Measurements from ENCODE around the gene SUPT6H.
A peak's percentile ranks its signal among the peaks of the same experiment; 100 is the strongest.

SUPT6H gene

DNA sequence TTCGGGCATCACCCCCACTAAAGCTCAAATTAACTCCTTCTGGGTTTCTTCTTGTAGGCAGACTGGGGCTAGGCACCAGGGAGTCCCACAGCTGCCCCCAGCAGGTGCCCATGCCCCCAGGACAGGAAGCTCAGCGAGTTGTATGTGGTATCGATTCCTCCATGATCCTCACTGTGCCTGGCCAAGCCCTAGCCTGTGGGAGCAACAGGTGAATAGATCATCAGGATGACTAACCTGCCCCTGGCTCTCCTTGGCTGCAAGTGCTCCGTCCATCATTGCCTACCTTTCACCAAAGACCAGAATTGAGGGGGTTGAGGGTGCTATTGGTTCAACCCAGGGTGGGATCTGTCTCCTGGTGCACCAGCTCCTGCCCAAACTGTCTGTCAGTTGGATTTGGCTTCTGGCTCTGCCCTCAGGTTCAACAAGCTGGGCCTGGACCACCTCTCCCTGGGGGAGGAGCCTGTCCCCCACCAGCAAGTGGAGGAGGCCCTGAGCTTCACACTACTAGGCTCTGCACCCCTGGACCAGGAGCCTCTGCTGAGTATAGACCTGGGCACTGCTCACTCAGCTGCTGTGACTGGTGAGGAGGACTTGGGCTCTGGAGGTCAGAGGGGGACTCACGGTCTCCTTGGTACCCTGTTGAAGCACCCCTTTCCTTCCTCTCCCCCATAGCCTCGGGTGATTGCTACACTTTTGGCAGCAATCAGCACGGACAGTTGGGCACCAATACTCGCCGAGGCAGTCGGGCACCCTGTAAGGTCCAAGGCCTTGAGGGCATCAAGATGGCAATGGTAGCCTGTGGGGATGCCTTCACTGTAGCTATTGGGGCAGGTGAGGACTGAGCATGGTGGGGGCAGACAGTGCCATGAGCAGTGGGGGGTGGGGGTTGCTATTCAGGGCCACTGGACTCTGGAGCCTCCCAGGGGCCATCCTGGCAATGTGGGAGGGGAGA, 78.7 kb downstream of the SUPT6H start:
- FAIRE-seq: no peak

DNA sequence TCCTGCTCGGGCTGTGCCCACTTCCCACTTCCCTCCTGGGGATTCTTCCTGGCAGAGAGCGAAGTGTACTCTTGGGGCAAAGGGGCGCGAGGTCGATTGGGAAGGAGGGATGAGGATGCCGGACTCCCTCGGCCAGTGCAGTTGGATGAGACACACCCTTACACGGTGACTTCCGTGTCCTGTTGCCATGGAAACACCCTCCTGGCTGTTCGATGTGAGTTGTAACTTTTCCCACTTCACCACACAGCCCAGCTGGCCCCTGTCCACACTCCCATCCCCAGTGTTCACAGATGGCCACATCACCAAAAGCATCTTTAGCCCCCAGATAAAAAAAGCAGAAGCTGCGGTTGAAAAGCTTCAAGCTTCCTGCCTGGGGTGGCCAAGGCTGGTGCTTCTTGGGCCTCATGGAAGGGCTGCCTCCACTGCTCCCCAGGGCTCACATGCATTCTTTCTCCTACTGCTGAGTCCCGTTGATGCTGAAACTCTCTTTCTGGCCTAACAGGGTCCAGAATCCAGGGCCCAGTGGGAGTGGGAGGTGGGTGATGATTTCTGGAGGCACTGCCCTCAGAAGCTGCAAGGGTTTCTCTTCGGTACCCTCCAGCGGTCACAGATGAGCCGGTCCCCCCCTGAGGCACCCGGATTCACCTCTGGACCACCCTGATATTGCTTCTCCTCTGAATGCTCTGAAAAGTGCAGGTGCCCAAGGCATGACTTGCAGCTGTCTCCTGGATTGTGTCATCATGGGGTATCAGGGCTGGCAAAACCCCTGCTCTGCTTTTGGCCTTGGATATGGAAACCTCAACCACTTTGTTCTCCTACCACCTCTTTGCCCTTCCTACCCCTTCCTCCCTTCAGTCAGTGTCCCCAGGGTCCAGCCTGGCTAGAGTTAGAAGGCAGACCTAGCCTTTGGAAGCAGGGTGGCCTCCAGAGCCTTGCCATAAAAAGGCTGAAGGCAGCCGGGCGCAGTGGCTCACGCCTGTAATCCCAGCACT, 79.6 kb downstream of the SUPT6H start:
- FAIRE-seq: no peak

DNA sequence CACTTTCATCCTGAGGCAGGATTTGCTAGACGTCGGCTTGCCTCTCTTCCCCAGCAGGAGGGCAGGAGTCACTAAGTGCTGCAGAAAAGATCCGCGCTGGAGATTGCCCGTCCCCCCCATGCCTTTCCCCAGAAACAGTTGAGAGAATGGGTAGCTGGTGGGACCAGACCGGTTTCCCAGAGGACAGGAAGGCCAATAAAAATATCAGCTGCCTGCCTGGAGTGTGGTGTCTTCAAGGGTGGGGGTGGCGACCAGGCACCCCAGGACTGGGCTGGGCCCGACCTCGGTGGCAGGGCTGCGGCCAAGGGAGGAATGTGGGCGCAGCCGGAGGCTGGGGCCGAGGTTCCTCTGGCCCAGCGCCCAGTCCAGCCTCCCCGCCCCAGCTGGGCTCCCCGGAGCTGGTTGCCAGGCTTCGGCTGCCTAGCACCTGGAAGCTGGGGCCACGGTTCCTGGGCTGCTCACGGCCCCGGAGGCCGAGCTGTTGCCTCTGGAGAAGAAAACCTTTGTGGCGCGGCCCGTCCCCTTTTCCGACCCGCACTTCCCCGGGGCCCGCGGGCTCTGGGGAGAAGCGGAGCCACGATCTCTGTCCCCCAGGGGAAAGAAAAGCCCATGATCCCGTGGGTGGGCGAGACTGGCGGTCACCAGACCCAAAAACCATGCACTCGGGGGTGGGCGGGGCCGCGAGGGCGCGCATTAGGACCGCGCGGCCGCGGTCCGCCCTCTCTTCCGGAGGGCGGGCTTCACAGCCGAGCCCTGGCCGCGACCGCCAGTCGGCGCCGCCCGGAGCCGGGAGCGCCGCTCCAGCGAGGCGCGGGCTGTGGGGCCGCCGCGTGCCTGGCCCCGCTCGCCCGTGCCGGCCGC, 81.5 kb downstream of the SUPT6H start, which contains the start of gene TRAF4:
Gene TRAF4 (plus strand): TSS at position 769 of the 861 bp plus-strand sequence. CDS start 102 bp downstream, outside the sequence.
- no peak for FAIRE-seq

DNA sequence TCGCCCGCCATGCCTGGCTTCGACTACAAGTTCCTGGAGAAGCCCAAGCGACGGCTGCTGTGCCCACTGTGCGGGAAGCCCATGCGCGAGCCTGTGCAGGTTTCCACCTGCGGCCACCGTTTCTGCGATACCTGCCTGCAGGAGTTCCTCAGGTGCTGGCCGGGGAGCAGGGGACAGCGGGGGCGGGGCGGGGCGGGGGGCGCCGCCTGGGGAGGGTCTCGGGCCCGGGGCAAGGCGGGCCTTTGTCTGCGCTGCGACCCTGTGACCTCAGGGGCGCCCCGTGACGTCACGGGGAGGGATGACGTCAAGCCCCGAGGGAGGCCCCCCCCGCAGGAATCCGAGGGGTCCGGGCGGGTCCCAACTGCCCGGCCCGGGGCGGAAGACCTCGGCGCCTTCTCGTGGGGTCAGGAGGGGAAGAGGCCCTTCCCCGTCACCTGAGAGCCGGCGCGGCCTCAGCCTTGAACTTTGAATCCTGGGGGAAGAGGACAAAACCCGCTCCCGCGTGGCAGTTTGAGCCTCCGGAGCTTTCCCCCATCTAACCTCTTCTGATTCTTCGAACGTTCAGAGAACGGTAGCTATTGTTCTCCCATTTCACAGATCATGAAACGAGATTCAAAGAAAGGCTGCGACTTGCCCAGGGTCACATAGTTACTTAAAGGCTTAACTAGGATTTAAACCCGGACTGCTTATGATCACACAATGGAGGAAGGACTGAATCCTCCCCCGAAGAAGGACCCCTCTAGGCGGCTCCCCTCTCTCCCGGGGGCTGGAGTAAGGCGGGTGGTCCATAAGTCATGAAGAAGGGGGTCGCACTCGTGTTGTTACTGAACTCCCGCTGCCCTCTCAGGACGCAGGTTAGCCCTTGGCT, 82.3 kb downstream of the SUPT6H start:
- FAIRE-seq: no peak

DNA sequence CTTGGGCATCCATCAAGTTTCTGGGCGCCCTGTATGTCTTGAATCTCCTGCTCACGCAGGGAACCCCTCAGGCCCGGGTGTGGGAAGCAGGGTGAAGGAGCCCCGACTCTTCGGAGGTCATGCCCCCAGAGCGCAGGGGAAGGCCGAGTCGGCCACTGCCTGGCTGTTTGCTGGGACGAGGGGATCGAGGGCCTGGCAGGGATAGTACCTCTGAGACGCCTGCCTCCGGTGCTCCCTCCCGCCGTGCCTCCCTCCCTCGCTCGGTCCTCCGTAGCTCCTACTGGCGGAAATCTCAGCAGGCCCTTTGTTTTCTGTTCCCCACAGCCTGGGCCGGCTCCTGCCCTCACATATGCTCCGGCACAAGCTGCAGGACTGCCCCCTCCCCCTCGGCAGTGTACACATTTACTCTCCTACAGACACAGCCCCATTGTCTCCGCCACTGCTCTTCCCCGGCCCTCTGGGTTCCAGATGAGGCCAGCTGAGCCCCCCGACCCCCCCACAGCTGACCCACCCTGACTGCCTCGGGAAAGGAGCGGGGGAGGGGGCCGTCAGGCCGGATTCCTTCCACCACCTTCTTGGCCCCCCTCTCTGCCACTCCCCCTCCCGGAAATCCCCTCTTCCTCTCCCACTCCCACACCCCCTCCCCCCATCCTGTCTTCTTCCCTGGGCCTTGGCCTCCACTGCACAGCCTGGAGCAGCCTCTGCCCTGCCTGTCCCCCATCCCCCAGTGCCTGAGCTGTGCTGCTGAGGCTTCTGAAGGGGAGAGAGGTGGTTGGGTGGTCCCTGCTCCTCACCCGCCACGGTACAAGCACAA, 83.2 kb downstream of the SUPT6H start:
- FAIRE-seq: no peak

DNA sequence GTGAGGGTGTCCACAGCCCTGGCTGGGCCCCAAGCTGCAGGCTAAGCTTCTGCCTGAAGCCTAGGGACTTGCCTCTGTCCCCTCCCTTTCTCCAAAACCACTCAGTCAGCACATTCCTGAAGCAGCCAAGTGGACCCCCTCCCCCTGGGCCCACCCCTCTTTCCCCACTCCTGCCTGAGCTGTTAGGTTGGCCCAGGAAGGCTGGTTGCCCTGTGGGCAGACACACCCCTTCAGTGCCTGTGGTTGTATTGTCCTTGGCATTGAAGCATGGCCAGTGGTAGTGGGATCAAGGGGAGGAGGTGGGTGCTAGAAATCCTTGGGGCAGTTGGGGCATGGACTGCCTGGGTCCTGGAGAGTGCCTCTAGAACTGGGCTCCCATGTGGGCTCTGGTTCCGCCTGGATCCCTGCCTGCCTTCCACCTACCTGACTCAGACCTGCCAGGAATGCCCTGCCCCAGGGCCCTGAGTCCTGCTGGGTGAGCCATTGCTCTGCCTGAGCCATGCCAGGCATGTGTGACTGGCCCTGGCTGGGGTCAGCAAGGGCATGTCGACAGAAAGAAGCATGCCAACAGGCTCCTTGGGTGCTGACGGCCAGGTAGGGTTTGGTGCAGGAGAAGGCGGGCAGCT, 83.9 kb downstream of the SUPT6H start:
- no peak for FAIRE-seq

DNA sequence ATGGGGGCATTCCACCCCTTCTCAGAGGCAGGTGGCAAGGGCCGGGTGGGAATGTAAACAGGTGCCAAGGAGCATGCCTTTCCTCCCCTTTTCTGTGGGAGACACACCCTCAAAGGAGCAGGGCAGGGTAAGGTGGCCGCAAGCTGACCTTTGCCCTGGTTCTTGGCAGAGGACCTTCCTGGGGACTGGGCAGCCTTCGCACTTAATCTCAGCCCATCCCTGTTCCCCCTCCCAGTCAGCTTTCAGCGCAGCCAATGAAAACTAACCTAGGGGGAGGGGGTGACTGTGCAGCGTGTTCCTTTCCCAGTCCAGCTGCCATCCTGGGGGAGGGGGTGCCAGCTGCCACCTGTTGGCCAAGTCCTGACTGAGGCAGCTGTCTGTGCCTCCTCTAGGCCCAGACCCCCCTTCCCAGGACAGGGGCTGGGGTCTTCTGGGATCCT, 84.6 kb downstream of the SUPT6H start:
- no peak for FAIRE-seq

DNA sequence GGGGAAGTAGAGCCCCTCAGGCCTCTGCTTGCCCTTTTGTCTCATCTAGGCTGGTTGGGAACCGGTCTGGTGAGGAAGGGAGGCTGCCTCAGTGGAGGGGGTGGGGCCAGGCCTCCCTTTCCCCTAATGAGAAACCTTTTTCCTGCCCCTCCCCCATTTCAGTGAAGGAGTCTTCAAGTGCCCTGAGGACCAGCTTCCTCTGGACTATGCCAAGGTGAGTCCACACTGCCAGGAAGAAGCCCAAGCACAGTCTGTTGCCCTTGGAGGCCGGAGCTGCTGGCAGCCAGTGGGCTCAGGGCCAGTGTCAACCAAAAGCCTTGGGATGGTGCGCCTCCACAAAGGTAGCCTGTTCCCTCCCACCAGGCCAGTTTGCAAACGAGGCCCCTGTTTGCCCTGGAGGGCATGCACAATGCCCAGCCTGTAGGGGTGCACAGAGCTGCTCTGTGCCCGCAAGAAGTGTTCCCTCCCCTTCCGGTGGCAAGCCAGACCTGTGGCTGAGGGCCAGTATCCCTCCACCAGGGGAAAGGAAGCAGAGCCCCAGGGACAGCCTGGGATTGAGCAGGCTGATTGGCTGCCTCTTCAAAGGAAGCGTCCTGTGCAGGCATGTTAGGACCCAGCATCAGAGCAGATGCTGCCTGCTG, 85.2 kb downstream of the SUPT6H start:
- FAIRE-seq: no peak

DNA sequence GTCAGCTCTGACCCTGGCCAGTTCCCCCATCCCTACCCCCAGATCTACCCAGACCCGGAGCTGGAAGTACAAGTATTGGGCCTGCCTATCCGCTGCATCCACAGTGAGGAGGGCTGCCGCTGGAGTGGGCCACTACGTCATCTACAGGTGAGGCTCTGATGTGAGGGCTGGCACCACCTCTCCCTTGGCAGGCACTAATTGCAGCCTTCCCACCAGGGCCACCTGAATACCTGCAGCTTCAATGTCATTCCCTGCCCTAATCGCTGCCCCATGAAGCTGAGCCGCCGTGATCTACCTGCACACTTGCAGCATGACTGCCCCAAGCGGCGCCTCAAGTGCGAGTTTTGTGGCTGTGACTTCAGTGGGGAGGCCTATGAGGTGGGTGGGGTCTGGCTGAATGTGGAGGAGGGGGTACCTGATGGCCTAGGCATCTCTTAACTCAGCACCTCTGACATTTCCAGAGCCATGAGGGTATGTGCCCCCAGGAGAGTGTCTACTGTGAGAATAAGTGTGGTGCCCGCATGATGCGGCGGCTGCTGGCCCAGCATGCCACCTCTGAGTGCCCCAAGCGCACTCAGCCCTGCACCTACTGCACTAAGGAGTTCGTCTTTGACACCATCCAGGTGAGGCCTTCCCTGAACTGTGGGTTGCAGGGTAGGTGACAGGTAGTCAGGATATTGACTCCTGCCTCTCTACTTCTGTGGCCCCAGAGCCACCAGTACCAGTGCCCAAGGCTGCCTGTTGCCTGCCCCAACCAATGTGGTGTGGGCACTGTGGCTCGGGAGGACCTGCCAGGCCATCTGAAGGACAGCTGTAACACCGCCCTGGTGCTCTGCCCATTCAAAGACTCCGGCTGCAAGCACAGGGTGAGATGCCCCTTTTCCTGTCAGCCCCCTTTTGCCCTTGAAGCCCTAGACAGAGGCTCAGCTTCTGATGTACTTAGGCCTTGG, 86.1 kb downstream of the SUPT6H start:
- FAIRE-seq: no peak

DNA sequence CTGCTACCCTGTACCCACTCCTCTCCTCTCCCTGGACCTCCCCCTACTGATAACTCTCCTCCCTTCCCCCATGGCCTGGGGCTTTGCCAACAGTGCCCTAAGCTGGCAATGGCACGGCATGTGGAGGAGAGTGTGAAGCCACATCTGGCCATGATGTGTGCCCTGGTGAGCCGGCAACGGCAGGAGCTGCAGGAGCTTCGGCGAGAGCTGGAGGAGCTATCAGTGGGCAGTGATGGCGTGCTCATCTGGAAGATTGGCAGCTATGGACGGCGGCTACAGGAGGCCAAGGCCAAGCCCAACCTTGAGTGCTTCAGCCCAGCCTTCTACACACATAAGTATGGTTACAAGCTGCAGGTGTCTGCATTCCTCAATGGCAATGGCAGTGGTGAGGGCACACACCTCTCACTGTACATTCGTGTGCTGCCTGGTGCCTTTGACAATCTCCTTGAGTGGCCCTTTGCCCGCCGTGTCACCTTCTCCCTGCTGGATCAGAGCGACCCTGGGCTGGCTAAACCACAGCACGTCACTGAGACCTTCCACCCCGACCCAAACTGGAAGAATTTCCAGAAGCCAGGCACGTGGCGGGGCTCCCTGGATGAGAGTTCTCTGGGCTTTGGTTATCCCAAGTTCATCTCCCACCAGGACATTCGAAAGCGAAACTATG, 87.0 kb downstream of the SUPT6H start:
- FAIRE-seq: no peak

DNA sequence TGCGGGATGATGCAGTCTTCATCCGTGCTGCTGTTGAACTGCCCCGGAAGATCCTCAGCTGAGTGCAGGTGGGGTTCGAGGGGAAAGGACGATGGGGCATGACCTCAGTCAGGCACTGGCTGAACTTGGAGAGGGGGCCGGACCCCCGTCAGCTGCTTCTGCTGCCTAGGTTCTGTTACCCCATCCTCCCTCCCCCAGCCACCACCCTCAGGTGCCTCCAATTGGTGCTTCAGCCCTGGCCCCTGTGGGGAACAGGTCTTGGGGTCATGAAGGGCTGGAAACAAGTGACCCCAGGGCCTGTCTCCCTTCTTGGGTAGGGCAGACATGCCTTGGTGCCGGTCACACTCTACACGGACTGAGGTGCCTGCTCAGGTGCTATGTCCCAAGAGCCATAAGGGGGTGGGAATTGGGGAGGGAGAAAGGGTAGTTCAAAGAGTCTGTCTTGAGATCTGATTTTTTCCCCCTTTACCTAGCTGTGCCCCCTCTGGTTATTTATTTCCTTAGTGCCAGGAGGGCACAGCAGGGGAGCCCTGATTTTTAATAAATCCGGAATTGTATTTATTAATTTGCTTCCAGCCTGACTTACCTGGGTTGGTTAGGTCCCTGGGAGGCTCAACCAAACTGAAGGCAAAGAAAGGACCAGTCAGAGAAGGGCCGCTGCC, 87.6 kb downstream of the SUPT6H start:
- no peak for FAIRE-seq

DNA sequence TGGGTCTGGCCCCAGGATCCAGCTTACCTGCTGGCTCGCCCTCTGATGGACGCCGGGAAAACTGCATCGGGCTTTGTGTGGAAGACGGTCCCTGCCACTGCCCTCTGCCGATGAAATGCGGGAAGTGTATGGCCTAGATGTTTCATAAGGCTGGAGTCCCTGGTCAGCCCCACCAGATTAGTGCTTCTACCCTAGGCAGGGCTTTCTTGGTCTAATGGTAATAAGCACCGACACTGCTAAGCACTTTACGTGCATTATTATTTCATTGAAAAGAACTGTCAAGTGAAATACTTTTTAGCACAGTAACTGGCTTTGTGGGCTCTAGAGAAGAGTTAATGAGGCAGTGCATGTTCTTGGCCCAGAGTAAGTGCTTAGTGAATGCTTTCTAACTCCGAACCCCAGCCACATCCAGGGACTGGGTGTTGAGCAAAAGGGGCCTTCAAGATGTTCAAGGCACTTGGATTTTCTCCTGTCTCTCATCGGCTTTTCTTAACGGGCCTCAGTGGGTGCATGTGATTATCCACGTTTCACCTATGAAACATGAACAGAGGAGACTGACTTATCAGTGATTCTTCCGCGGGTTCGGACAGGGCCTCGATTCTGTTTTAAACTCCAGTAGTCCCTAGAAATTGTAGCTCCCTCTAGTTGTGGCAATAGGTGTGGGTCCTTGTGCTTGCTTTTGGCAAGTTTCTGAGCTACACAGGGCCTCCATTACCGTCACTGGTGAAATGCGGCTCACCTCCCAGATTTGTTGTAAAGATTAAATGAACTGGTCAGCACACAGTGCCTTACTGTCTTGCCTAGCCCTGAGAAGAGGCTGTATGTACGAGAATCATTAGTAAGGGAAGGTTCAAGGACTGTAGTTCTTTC, 88.4 kb downstream of the SUPT6H start:
- peak; percentile 95 for FAIRE-seq

DNA sequence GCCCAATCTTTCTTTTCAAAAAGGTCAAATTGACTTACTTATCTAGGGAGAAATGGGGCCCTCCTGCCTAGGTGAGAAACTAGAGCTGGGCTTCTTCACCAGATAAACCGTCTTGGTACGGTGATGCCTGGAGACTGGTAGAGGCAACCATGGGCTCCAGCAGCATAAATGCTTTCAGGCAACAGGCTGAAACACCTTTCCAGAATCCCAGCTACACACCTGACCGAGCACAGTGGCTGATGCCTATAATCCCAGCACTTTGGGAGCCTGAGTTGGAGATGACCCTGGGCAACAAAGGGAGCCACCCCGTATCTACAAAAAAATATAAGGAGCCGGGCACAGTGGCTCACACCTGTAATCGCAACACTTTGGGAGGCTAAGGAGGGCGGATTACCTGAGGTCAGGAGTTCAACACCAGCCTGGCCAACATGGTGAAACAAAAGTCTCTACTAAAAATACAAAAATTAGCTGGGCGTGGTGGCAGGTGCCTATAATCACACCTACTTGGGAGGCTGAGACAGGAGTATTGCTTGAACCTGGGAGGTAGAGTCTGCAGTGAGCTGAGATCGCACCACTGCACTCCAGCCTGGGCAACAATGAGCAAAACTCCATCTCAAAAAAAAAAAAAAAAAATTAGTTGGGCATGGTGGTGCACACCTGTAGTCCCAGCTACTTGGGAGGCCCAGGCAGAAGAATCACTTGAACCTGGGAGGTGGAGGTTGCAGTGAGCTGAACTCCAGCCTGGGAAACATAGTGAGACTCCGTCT, 89.8 kb downstream of the SUPT6H start:
- no peak for FAIRE-seq
